ENCODE measurements around the gene DRC3.
"Not testable (repeated sequence)": the region's sequence is repeated elsewhere in the genome, so short reads cannot be mapped to it uniquely, and the experiment has no call there.

The DRC3 gene

DNA sequence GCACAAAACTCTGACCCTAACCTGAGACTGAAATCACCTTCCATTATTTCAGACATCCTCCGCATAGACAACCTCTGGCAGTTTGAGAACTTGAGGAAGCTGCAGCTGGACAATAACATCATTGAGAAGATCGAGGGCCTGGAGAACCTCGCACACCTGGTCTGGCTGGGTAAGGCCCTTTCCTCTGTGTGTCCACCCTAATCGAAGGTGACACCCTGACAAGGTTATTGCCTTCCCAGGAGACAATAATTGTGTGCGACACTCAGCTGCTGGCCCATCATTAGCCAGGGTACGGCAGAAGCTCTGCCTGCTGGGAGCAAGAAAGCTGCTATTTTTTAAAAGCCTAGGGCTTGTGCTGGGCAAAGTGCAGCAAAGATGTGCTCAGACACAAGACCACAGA, 11.1 kb downstream of the DRC3 start:
- in situ Hi-C loops (cut with HindIII; ENCODE audit: low pct_ligation_motif_present, low pct_unique_long_range_greater_than_20kb, low sequenced_read_pairs) = no loop called here

DNA sequence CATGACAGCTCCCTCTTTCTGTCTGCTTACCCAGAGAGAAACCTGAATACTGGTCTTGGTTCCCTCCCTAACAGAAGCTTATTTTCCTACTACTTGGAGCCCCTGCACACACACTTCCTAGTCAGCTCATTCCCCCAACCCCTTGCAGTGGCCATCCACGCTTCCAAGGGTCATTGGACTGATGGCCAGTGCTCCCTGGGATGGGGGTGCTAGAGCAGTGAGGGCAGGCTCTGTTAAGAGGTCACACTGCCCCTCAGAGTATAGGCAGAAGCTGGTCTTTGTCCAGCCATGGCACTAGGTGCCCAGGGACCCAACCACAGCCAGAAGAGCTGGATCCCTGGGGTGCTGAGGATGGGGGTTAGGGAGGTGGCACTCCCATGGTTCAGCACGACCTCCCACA, 12.5 kb downstream of the DRC3 start:
- in situ Hi-C loops (cut with HindIII; ENCODE audit: low pct_ligation_motif_present, low pct_unique_long_range_greater_than_20kb, low sequenced_read_pairs) = no loop called here
- DNase-seq = no peak

More for the DNA sequence above, 11.1 kb downstream of the DRC3 start:
- no peak for DNase-seq

DNA sequence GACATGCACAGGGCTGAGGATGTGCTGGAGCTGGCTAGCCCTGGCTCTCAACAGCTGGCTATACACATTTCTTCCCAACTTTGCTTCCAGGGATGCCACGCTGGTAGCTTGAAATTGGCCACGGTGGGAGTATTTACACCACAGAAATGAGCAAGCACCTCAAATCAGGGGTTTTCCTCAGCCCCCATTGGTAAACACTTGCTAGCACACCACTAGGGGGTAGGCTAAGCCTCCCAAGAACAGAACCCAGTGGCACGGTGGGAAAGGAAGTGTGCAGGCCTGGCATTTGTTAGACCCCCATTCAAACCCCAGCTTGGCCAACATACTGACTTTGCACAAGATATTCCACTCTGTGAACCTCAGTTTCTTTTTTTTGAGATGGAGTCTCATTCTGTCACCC, 12.9 kb downstream of the DRC3 start:
- DNase-seq = peak; percentile 22

DNA sequence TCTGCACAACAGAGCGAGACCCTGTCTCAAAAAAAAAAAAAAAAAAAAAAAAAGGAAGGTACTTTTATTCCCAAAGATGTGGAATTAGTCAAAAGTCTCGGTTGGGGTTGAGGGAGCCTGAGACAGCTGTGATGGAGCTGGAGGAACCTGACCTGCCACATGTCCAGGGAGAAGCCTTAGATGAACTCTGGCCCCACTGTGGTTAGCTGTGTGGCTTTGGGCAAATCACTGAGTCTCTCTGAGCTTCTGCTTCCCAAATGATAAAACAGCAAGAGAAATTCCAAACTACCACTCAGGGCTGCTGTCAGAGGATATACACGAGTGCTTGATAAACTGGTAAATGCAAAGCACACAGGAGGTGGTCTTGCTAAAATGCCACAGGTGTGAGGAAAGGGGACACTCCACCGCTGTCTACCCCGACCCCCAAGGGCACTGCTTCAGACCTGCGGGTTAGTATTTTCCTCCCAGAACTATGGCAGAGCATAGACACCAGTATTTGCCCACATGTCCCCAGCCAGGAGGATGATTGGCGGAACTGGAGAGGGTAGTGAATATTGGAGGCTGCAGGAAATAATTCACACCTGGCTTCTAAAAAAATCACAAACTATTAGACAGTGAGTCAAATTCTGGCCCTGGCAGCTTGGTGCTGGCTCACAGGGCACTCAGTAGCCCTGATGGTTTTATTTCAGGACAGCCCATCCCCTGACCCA, 14.7 kb downstream of the DRC3 start:
- in situ Hi-C loops (cut with HindIII; ENCODE audit: low pct_ligation_motif_present, low pct_unique_long_range_greater_than_20kb, low sequenced_read_pairs) = no loop called here
- no peak for DNase-seq

More for the DNA sequence above, 12.9 kb downstream of the DRC3 start:
- in situ Hi-C loops (cut with HindIII; ENCODE audit: low pct_ligation_motif_present, low pct_unique_long_range_greater_than_20kb, low sequenced_read_pairs) = no loop called here

DNA sequence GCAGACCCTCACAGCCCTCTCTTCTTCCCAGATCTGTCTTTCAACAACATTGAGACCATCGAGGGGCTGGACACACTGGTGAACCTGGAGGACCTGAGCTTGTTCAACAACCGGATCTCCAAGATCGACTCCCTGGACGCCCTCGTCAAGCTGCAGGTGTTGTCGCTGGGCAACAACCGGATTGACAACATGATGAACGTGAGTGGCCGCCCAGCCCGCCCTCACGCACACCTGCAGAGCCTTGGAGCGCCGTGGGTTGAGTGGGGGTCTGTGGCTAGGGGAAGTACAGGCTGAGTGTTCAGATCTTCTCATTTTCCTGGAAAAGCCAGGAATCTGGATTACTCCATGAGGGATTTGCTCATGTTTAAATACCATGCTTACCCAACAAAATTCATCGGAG, 15.2 kb downstream of the DRC3 start:
- DNase-seq = no peak
- in situ Hi-C loops (cut with HindIII; ENCODE audit: low pct_ligation_motif_present, low pct_unique_long_range_greater_than_20kb, low sequenced_read_pairs) = no loop called here

DNA sequence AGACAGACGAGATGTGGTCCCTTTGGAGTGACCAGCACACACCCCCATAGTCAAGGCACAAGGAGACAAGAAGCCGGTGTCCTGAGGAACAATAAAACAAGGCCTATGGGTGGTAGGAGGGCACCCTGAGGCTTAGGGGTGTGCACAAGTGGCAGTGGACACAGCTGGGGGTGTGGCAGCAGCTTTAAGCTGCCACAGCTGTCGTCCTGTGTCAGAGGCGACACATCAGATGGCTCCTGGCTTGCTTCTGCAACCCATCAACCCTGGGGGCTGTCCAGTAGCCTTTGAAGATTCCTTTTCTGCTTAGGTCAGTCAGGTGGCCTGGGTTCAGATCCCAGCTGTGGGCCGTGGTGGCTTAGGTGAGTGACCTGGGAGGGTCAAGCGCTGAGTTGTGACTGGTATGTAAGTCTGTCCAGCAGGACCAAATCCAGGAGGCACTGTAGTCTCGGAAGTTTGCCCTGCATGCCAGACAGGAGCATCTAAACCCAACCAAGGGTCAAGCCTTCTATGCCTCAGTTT, 15.8 kb downstream of the DRC3 start:
- in situ Hi-C loops (cut with HindIII; ENCODE audit: low pct_ligation_motif_present, low pct_unique_long_range_greater_than_20kb, low sequenced_read_pairs) = no loop called here
- no peak for DNase-seq

- no peak for DNase-seq
- in situ Hi-C loops (cut with HindIII; ENCODE audit: low pct_ligation_motif_present, low pct_unique_long_range_greater_than_20kb, low sequenced_read_pairs) = no loop called here
These were observed 16.4 kb downstream of the DRC3 start for GRCh38 chr17:17989081-17989480.

DNA sequence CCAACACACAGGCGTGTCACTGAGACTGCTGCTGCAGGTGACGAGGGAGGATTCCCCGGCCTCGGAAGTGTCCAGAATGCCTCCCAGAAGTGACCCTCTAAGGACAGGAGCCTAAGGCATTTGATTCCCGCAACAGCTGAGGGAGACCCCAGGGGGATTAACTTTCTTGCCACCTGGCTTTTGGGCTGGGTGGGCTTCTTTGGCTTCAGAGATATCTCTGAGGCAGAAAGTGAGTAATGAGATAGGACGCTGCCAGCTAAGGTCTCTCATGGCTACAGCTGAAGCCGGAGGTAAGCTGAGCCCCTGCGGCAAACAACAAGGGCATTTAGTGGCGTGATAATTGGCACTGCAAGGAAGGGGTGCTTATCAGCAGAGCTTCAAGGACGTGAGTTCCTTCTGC, 17.0 kb downstream of the DRC3 start:
- in situ Hi-C loops (cut with HindIII; ENCODE audit: low pct_ligation_motif_present, low pct_unique_long_range_greater_than_20kb, low sequenced_read_pairs) = no loop called here
- no peak for DNase-seq

GRCh38 chr17:17990282-17990681, 17.6 kb downstream of the DRC3 start:
- in situ Hi-C loops (cut with HindIII; ENCODE audit: low pct_ligation_motif_present, low pct_unique_long_range_greater_than_20kb, low sequenced_read_pairs) = no loop called here
- DNase-seq = no peak

DNA sequence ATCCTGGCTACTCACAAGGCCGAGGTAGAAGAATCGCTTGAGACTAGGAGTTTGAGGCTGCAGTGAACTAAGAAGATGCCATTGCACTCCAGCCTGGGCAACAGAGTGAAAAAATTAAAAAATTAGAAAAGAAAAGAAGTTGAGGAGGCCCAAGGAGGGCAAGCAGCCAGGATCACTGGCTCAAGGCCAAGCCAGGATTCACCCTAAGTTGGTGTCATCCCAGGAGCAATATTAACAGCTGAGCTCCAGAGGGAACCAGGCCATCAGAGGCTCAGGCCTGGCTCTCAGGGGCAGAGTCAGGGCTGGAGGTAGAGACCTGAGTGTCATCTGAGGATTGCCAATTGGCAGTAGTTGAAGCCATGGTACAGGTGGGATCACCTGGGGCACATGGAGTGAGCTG, 20.7 kb downstream of the DRC3 start:
- DNase-seq = no peak
- in situ Hi-C loops (cut with HindIII; ENCODE audit: low pct_ligation_motif_present, low pct_unique_long_range_greater_than_20kb, low sequenced_read_pairs) = no loop called here

DNA sequence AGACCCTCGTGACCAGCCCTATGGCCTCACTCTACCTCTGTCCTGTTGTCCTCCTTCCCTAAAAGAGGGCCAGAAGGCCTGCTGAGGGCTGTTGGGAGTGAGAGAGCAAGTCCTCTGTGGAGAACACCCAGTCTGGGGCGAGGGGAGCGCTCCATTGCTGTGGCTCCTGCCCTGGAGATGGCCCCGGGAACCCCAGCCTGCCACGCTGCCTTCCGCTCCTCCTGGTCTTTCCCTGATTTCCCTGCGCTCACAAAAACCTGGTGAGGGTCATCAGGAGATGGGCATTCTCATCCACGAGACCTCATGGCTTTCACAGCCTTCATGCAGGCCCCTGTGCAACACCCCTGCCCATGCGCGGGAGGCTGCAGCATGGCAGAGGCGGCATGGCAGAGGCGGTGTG, 21.2 kb downstream of the DRC3 start:
- no peak for DNase-seq
- in situ Hi-C loops (cut with HindIII; ENCODE audit: low pct_ligation_motif_present, low pct_unique_long_range_greater_than_20kb, low sequenced_read_pairs) = no loop called here

DNA sequence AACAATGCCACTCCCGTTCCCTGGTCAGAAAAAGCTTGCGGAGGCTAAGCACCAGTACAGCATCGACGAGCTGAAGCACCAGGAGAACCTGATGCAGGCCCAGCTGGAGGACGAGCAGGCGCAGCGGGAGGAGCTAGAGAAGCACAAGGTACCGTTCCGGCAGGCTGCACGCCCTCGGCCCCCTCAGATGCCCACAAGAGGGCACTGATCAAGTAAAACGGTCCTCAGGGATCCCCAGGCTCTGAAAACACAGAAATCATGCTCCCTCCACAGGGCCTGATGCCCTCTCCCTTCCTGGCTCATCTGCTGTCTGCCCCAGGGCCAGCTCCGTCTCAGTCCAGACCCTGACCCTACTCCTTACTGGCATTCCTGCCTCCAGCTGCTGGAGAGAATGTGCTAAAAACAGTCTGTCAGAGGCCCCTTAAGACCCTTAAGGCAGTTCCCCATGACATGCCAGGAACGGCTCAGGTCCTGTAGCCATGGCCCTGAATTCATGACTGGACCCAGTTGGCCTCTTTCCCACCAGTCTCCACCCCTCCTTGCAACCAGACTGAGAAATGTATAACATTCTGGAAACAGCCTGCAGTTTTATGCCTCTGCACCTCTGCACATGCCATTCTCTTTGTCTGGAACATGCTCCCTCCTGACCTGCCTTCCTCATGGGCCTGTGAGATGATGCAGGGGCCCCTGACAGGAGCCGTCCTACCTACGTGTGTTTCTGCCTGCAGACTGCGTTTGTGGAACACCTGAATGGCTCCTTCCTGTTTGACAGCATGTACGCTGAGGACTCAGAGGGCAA, 21.8 kb downstream of the DRC3 start:
- in situ Hi-C loops (cut with HindIII; ENCODE audit: low pct_ligation_motif_present, low pct_unique_long_range_greater_than_20kb, low sequenced_read_pairs) = no loop called here
- peak; percentile 26 for DNase-seq

GRCh38 chr17:17995887-17996286, 23.2 kb downstream of the DRC3 start:
- in situ Hi-C loops (cut with HindIII; ENCODE audit: low pct_ligation_motif_present, low pct_unique_long_range_greater_than_20kb, low sequenced_read_pairs) = not testable (repeated sequence)

DNA sequence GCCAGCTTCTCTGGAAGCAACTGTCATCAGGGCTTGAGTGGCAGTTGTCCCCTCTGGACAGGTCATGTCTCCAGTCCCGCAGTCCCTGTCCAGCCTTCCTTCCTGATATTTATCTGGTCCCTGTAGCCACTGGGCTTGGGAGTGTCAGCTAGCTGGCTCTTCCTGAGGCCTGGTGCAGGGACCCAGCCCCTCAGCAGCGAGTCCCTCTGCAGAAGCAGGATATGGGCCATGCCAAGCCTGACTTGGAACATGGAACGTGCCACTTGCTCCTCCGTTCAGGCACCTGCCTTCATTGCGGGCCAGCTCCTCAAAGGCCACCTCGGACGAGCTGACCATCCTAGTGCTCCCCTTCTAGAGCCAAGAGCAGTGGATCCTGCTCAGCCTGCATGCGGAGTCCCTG, 26.3 kb downstream of the DRC3 start:
- no peak for DNase-seq
- in situ Hi-C loops (cut with HindIII; ENCODE audit: low pct_ligation_motif_present, low pct_unique_long_range_greater_than_20kb, low sequenced_read_pairs) = no loop called here

More at GRCh38 chr17:17995887-17996286, 23.2 kb downstream of the DRC3 start:
- DNase-seq = not testable (repeated sequence)

DNA sequence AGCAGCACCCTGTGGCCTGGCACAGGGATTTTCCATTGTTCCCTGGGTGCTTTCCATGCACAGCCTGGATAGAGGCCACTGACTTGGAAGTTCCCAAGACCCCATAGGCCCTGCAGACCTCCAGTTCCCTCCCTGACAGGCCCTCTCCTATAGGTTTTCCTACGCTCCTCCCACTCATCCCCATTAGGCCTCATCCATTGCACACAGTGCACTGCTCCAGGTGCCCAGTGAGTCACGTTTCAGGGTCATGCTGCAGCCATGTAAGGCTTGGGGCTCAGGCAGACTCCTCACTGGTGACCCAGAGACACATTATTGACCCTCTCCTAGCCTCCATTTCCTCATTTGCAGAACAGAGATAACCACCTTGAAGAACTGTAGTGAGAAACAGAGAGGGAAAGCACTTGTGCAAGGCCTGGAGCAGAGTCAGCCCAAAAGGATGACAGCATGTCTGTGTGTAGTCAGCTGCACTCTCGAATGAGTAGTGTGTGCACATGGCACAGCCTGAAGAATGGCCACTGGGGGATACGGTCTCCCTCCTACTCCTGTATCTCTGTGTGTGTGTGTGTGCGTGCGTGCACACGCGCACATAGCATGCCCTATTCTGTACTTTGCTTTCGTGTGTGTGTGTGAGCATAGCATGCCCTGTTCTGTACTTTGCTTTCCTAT, 26.8 kb downstream of the DRC3 start:
- in situ Hi-C loops (cut with HindIII; ENCODE audit: low pct_ligation_motif_present, low pct_unique_long_range_greater_than_20kb, low sequenced_read_pairs) = no loop called here
- no peak for DNase-seq

- no peak for DNase-seq
- in situ Hi-C loops (cut with HindIII; ENCODE audit: low pct_ligation_motif_present, low pct_unique_long_range_greater_than_20kb, low sequenced_read_pairs) = no loop called here
These were observed 27.4 kb downstream of the DRC3 start for GRCh38 chr17:18000030-18000408.

DNA sequence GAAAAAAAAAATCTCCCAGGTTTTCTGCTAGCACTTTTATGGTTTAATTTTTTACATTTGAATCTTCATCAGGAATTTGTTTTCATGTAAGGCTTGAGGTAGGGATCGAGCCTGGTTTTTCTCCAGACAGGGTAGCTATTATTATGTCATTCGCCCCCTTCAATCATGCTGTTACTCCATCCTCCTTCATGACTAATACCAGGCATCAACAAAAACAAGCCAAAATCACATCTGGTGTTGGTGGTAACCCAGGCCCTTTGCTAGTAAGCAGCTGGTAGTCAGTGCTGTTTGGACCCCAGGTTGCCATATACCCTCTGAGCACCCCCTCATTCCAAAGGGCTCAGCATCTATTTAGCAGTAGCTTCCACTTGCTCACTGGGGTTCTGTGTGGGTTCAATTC, 29.5 kb downstream of the DRC3 start:
- in situ Hi-C loops (cut with HindIII; ENCODE audit: low pct_ligation_motif_present, low pct_unique_long_range_greater_than_20kb, low sequenced_read_pairs) = no loop called here
- DNase-seq = no peak

DNA sequence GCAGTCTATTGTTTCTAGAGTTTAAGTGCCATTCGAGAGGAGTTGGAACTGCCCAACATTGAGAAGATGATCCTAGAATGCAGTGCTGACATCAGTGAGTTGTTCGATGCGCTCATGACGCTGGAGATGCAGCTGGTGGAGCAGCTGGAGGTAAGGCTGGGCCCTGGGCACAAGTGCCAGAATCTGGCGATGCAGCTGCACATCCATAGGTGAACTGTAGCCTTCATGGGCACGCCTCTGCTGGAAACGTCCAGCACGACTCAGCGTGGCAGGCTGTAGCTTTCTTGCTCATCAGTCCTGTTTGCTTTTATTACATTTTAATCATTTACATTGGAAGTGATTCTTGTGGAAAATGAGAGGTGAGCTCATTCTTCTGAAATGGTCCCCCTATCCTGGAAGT, 31.7 kb downstream of the DRC3 start:
- peak; percentile 23 for DNase-seq
- in situ Hi-C loops (cut with HindIII; ENCODE audit: low pct_ligation_motif_present, low pct_unique_long_range_greater_than_20kb, low sequenced_read_pairs) = no loop called here

GRCh38 chr17:18004884-18005305, 32.2 kb downstream of the DRC3 start:
- in situ Hi-C loops (cut with HindIII; ENCODE audit: low pct_ligation_motif_present, low pct_unique_long_range_greater_than_20kb, low sequenced_read_pairs) = no loop called here

More at GRCh38 chr17:18004884-18005305, 32.2 kb downstream of the DRC3 start:
- DNase-seq = no peak

Measured in ACHN (cell line).